Right lobe of liver (tissue), 6 donors: ENCODE data around the gene CXXC1. TPM values are rescaled to one million over a fixed set of nuclear protein-coding genes. Genes with fewer than 3 reads are reported as not detected.
A peak's percentile ranks its signal among the peaks of the same experiment; 100 is the strongest.

ENCODE experiments used
- ATAC-seq, 4 donors: fragments of 200-7000 bp; cut with Tn5 transposase; one replicate each; pipeline ENCODE4 v1.9.1; 2020; ENCODE audit warnings: mild to moderate bottlenecking in 4 of 4, moderate library complexity in 4 of 4
- DNase-seq, 3 donors: peaks; one replicate each; pipeline ENCODE4 v3.0.0-alpha.2; 2020
- H3K27ac ChIP-seq, 3 donors: fragments of 200-600 bp; one replicate each; pipeline ENCODE4 v1.8.0; 2022
- H3K27me3 ChIP-seq, 2 donors: fragments of 200-600 bp; one replicate each; pipeline ENCODE4 v1.8.0; 2022
- H3K36me3 ChIP-seq, 4 donors: fragments of 200-600 bp; sonication (generic) in 1 of 4; one replicate each; pipeline versions ENCODE4 v1.5.1 to v1.8.0; 2017 to 2022; ENCODE audit warnings: control low read depth in 1 of 4
- H3K4me1 ChIP-seq, 4 donors: fragments of 200-600 bp; sonication (generic) in 1 of 4; one replicate each; pipeline versions ENCODE4 v1.5.1 to v1.8.0; 2017 to 2022; ENCODE audit warnings: control low read depth in 1 of 4
- H3K4me3 ChIP-seq, 3 donors: fragments of 200-600 bp; one replicate each; pipeline ENCODE4 v1.8.0; 2022
- H3K9me3 ChIP-seq, 4 donors: fragments of 200-600 bp; sonication (generic) in 1 of 4; one replicate each; pipeline versions ENCODE4 v1.5.1 to v1.8.0; 2017 to 2022; ENCODE audit warnings: control low read depth in 1 of 4
- CTCF ChIP-seq, 4 donors: fragments of 200-600 bp in 3 of 4; fragments of 450-650 bp in 1 of 4; IDR thresholded peaks; one replicate each; pipeline versions ENCODE4 v1.5.1 to v1.8.0; 2016 to 2022; ENCODE audit warnings: antibody characterized with exemption in 4 of 4, mild to moderate bottlenecking in 2 of 4
- POLR2A ChIP-seq: fragments of 450-650 bp; IDR thresholded peaks from one replicate; pipeline ENCODE4 v1.6.1; 2017; ENCODE audit warnings: antibody characterized with exemption, mild to moderate bottlenecking
- WGBS: methylation state at CpG from one replicate; pipeline ENCODE4 v1.1.6; 2018; ENCODE audit warnings: low coverage, low lambda C conversion rate; ENCODE audit not compliant: insufficient coverage; ENCODE audit errors: missing lambda C conversion rate; 5-methylcytosine and 5-hydroxymethylcytosine counted together
- intact Hi-C, 2 donors: fragments of 100-400 bp; cut with DNase I; formaldehyde crosslinking; loops; one replicate each; pipeline versions ENCODE4 v1.11.2 to v1.14.1; 2022
- total RNA-seq, 6 experiments: library from RNA; depleted of rRNA in 2 of 6; stranded (reverse); fragments of >200 nt in 2 of 6; fragmentation: NEBNext Ultra II Directional in 3 of 6; extraction: Animal tissue kit (Norgen Biotek cat#: 25700) in 3 of 6; gene quantifications; one replicate each; pipeline versions ENCODE4 v1.1.0 to v1.2.4, GENCODE V29; 2016 to 2023
- donor health status: DM: no; HTN: yes; CAD: no.
- donor health status: DM: no; HTN: no; CAD: no.
- donor health status: DM: no; HTN: no; CAD: no.
- donor health status: DM: no; HTN: yes; CAD: no.
- donor health status: DM: no; HTN: yes; CAD: no.

The CXXC1 gene
- total RNA-seq, 6 experiments from 2014 or later = 16.4 to 34.9 (median 26.1) TPM

DNA sequence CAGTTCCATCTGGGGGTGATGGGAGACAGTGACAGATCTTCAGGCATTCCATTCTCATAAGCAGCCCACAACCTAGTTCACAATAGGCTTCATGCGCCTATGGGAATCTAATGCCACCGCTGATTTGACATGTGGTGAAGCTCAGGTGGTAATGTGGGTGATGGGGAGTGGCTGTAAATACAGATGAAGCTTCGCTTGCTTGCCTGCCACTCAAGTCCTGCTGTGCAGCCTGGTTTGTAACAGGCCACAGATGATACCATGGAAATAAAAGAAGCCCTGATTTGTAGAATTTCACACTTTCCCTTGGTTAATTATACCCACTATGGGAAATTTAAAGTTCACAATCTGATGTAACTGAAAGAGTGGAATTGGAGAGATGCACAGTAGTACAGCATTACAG lies 40.5 kb upstream of the CXXC1 start:
- no peak for TF ChIP-seq CTCF (IDR thresholded peaks at IDR 0.05)
- no peak for TF ChIP-seq POLR2A
- Histone ChIP-seq H3K36me3 (no peaks in the 10 kb centered on the region), H3K4me1 (no peaks in the 10 kb centered on the region), H3K4me3 (no peak overlapping the region), H3K9me3 (no peaks in the 10 kb centered on the region), H3K27me3 (no peaks in the 10 kb centered on the region), H3K27ac (no peak overlapping the region)
- 80% methylated on average over 3 of the region's 3 CpGs for WGBS
- ATAC-seq (no peak), DNase-seq (no peak)
- intact Hi-C loops = no loop called here

DNA sequence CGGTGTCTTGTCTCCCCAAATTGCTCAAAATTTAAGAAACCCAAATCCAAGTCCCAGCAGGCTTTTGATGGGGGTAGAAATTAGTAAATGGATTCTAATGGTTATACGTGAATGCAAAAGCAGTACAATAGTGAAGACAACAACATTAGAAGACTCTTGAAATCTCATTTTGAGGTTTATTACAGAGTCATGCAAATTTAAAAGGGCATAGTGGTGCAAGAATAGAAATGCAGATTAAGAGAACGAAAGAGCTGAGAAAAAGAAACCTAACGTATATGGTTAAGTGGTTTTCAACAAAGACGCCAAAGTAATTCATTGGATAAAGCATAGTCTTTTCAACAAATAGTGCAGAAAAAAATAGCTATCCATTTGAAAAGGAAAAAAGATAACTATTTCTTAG lies 33.2 kb upstream of the CXXC1 start:
- Histone ChIP-seq H3K4me3 (no peak overlapping the region), H3K9me3 (no peaks in the 10 kb centered on the region), H3K27ac (no peak overlapping the region), H3K36me3 (no peaks in the 10 kb centered on the region), H3K27me3 (no peaks in the 10 kb centered on the region), H3K4me1 (peaks cover 0 to 1% (median 0%) of the 10 kb centered on the region in 4 donors)
- WGBS = 62% methylated on average over 5 of the region's 5 CpGs
- intact Hi-C loops = no loop called here
- TF ChIP-seq CTCF (IDR thresholded peaks at IDR 0.05) (no peak), POLR2A (no peak)
- ATAC-seq = no peak
- DNase-seq = no peak

- WGBS = 50% methylated on average over 5 of the region's 5 CpGs
- no peak overlapping the region for H3K4me3 ChIP-seq
- DNase-seq = no peak
- H3K9me3 ChIP-seq = no peaks in the 10 kb centered on the region
- intact Hi-C loops = no loop called here
- peak; percentile 54 to 68 (median 61) for ATAC-seq
- H3K27me3 ChIP-seq = no peaks in the 10 kb centered on the region
- no peak for TF ChIP-seq CTCF (IDR thresholded peaks at IDR 0.05)
- no peak for TF ChIP-seq POLR2A
- H3K4me1 ChIP-seq = peaks cover 0 to 35% (median 5%) of the 10 kb centered on the region in 4 donors
- H3K36me3 ChIP-seq = no peaks in the 10 kb centered on the region
- no peak overlapping the region for H3K27ac ChIP-seq
Observed at GRCh38 chr18:50315100-50315871, 27.8 kb upstream of the CXXC1 start.

DNA sequence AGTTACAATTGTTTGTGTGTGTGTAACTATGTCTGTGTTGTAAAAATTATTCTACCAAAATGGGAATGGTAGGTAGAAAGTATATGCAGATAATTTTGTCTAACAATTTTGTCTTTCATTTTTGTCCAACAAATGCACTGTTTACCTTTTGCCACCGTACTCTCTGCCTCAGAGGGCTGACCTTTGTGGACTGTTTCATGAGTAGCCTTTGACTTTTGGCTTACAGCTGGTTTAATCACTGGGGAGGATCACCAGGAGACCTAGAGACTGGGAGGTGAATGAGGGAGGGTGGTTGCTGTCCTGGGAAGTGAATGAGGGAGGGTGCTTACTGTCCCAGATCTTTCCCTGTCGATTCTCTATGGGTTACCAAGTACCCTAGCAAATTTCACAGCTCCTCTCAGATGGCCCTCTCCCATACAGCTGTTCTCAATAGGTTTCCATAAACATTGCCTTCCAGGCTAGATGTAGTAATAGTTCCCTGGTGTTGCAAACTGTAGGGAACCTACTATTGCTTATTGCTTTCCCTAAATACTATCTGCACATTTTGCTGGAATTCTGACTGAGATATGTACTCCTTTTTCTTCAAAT lies 26.5 kb upstream of the CXXC1 start:
- intact Hi-C loops = no loop called here

More for the DNA sequence above, 26.5 kb upstream of the CXXC1 start:
- peak overlapping the region in 1 of 3 donors; percentile 38 for H3K27ac ChIP-seq
- TF ChIP-seq POLR2A (no peak), CTCF (IDR thresholded peaks at IDR 0.05) (no peak)
- H3K4me3 ChIP-seq = no peak overlapping the region
- DNase-seq = peak in 1 of 3 donors; percentile 75
- peaks cover 0 to 35% (median 5%) of the 10 kb centered on the region in 4 donors for H3K4me1 ChIP-seq
- H3K27me3 ChIP-seq = no peaks in the 10 kb centered on the region
- H3K9me3 ChIP-seq = no peaks in the 10 kb centered on the region
- H3K36me3 ChIP-seq = no peaks in the 10 kb centered on the region
- ATAC-seq = peak; percentile 91 to 95 (median 95)
- 13% methylated on average over 2 of the region's 2 CpGs for WGBS
